ENCODE data around the gene CLCN7. TPM values are rescaled to one million over a fixed set of nuclear protein-coding genes. Genes with fewer than 3 reads are reported as not detected.

CLCN7 gene
- polyA plus RNA-seq, 1 donor = 48.5 TPM

- DNase-seq = no peak
Observed at GRCh38 chr16:1403733-1404132, 71.1 kb downstream of the CLCN7 start.

GRCh38 chr16:1403036-1403435, 71.8 kb downstream of the CLCN7 start:
- no peak for DNase-seq

GRCh38 chr16:1401758-1402154, 73.1 kb downstream of the CLCN7 start:
- DNase-seq = no peak

GRCh38 chr16:1401061-1401757, 73.6 kb downstream of the CLCN7 start:
- no peak for DNase-seq

GRCh38 chr16:1398826-1399581, 75.8 kb downstream of the CLCN7 start:
- no peak for DNase-seq

GRCh38 chr16:1398351-1398750, 76.5 kb downstream of the CLCN7 start:
- no peak for DNase-seq

- DNase-seq = no peak
Observed at GRCh38 chr16:1397779-1398178, 77.0 kb downstream of the CLCN7 start.

GRCh38 chr16:1395444-1396031, 79.3 kb downstream of the CLCN7 start:
- DNase-seq = no peak

Other genes with a start within 250 kb of the CLCN7 start
- gene TPSG1, start 249.8 kb downstream of the CLCN7 start, polyA plus RNA-seq (ENCODE audit: insufficient read length) = 0.85 TPM
- 0.18 TPM for gene TPSB2, start 244.8 kb downstream of the CLCN7 start, polyA plus RNA-seq (ENCODE audit: insufficient read length)
- gene TPSAB1, start 234.3 kb downstream of the CLCN7 start, polyA plus RNA-seq (ENCODE audit: insufficient read length) = not detected
- not detected for gene TPSD1, start 219.0 kb downstream of the CLCN7 start, polyA plus RNA-seq (ENCODE audit: insufficient read length)
- gene UBE2I, start 165.4 kb downstream of the CLCN7 start, polyA plus RNA-seq (ENCODE audit: insufficient read length) = 162 TPM
- gene BAIAP3, start 141.4 kb downstream of the CLCN7 start, polyA plus RNA-seq (ENCODE audit: insufficient read length) = 4.6 TPM
- 32.6 TPM for gene TSR3, start 123.2 kb downstream of the CLCN7 start, polyA plus RNA-seq (ENCODE audit: insufficient read length)
- gene GNPTG, start 123.1 kb downstream of the CLCN7 start, polyA plus RNA-seq (ENCODE audit: insufficient read length) = 55.3 TPM
- 19.8 TPM for gene UNKL, start 60.3 kb downstream of the CLCN7 start, polyA plus RNA-seq (ENCODE audit: insufficient read length)
- 10.7 TPM for gene UQCC4, start 54.3 kb downstream of the CLCN7 start, polyA plus RNA-seq (ENCODE audit: insufficient read length)
- 0.20 TPM for gene PERCC1, start 44.0 kb downstream of the CLCN7 start, polyA plus RNA-seq (ENCODE audit: insufficient read length)
- gene CCDC154, start 30.5 kb downstream of the CLCN7 start, polyA plus RNA-seq (ENCODE audit: insufficient read length) = 2.6 TPM
- not detected for gene PTX4, start 13.9 kb upstream of the CLCN7 start, polyA plus RNA-seq (ENCODE audit: insufficient read length)
- gene TELO2, start 18.3 kb upstream of the CLCN7 start, polyA plus RNA-seq (ENCODE audit: insufficient read length) = 28.8 TPM
- gene TMEM204, start 58.6 kb upstream of the CLCN7 start, polyA plus RNA-seq (ENCODE audit: insufficient read length) = 15.7 TPM
- gene IFT140, start 137.0 kb upstream of the CLCN7 start, polyA plus RNA-seq (ENCODE audit: insufficient read length) = 43.9 TPM
- 27.3 TPM for gene CRAMP1, start 137.3 kb upstream of the CLCN7 start, polyA plus RNA-seq (ENCODE audit: insufficient read length)
- gene JPT2, start 203.3 kb upstream of the CLCN7 start, polyA plus RNA-seq (ENCODE audit: insufficient read length) = 82.0 TPM
- 68.6 TPM for gene MAPK8IP3, start 231.2 kb upstream of the CLCN7 start, polyA plus RNA-seq (ENCODE audit: insufficient read length)

Data from left kidney (tissue), 2 donors.